ENCODE measurements around the gene ATP6V1B1. TPM values are rescaled to one million over a fixed set of nuclear protein-coding genes. Genes with fewer than 3 reads are reported as not detected.
A peak's percentile ranks its signal among the peaks of the same experiment; 100 is the strongest.

The ATP6V1B1 gene
- total RNA-seq, 8 experiments from 2014 or later: 0.31 to 6.1 (median 2.1) TPM

DNA sequence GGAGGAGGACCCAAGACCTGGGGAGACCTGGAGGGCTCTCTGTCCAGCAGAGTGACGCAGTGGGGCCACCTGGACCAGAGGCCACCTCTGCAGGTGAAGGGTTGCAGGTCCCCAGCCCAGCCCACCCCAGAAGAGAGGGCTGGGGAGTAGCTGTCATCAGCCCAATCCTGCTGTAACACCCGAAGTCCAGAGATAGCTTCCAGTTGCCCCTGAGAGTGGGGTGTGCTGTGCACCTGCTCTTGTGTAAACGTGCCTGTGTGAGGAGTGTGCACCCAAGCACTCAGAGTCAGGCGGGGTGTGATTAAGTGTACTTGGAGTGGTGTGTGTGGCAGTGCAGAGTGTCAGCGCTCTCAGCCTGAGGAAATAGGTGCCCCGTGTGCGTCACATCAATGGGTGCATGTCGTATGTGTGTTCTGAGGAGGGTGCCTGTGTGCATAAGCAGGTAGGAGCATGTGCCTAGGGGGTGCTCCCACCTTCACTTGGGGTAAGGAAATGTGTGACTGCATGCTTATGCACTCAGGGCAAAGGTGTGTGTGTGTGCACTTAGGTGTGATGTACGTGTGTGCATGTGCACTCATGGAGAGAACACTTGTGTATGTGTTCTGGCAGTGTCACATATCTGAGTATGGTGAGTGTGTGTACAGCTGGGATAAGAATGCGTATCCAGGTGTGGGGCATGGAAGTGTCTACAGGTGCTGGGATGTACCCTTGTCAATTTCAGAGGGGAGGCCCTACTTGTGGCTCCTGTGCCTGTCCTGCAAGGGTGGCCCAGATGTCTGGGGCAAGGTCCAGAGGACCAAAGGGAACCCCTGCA is 672 bp downstream of the ATP6V1B1 start:
- peak overlapping the region in 1 of 2 donors; percentile 23 for H3K27ac ChIP-seq
- peak overlapping the region in 1 of 5 donors; percentile 11 for H3K4me3 ChIP-seq
- in situ Hi-C loops (cut with MboI; ENCODE audit: low pct_unique_long_range_greater_than_20kb in 2 of 9, low sequenced_read_pairs in 9 of 9, unreplicated experiment in 9 of 9): loop anchor here in 1 of 9 experiments (25.0 kb wide), 1 partner anchor 149 kb away; the partner anchor contains the start of gene FIGLA
- peak in 3 of 8 experiments; percentile 1 to 5 (median 2) for ATAC-seq (replicated peaks in 6 of 8)
- H3K4me1 ChIP-seq (replicated peaks in 1 of 2): peaks cover 40 to 53% of the 10 kb centered on the region in 2 donors
- 57 to 100% (median 83%) methylated on average over 1 to 5 of the region's 10 CpGs; no CpG with 5 or more reads in 5 of the 10 experiments for WGBS, 10 experiments

DNA sequence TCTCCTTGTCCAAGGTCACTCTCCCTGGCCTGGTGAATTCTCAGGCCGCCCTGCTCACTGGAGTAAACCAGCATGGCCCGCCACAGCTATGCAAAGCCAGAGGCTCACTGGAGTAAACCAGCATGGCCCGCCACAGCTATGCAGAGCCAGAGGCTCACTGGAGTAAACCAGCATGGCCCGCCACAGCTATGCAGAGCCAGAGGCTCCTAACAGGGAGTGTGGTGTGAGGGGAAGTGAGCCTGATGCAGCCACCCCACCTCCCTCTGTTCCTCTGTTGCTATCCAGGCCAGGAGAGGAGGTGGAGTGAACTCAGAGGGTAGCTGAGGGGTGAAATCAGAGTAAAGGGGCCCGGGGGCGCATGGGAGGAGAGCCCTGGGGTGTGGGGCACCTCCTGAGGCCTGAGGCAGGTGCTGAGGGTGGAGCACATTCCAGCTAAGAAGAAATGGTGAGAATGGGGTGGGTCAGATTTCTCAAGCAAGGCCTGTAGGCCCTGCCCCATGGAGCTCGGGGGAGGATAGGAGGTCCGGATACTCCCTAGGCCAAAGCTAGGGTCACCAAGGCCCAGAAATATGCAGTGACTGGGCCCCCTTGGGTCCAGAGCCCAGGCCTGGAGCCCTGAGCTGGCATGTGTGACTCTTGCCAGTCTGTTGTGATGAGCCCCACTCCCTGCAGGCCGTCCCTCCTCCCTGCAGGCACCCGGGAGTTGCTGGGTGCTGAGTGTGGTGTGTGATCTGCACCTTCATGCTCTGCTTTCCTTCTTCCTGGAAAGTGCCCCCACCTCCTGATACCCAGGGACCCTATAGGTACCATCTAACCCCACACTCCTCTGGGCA is 1.5 kb downstream of the ATP6V1B1 start:
- in situ Hi-C loops (cut with MboI; ENCODE audit: low pct_unique_long_range_greater_than_20kb in 2 of 9, low sequenced_read_pairs in 9 of 9, unreplicated experiment in 9 of 9): loop anchor here in 1 of 9 experiments (25.0 kb wide), 1 partner anchor 150 kb away; the partner anchor contains the start of gene FIGLA
- H3K4me1 ChIP-seq (replicated peaks in 1 of 2): peaks cover 40 to 53% of the 10 kb centered on the region in 2 donors
- WGBS, 10 experiments: 20 to 90% (median 85%) methylated on average over 1 to 4 of the region's 10 CpGs; no CpG with 5 or more reads in 7 of the 10 experiments
- H3K27ac ChIP-seq: peak overlapping the region in 1 of 2 donors; percentile 17
- H3K4me3 ChIP-seq: no peak overlapping the region
- ATAC-seq (replicated peaks in 6 of 8): peak; percentile 54 to 82 (median 72)

DNA sequence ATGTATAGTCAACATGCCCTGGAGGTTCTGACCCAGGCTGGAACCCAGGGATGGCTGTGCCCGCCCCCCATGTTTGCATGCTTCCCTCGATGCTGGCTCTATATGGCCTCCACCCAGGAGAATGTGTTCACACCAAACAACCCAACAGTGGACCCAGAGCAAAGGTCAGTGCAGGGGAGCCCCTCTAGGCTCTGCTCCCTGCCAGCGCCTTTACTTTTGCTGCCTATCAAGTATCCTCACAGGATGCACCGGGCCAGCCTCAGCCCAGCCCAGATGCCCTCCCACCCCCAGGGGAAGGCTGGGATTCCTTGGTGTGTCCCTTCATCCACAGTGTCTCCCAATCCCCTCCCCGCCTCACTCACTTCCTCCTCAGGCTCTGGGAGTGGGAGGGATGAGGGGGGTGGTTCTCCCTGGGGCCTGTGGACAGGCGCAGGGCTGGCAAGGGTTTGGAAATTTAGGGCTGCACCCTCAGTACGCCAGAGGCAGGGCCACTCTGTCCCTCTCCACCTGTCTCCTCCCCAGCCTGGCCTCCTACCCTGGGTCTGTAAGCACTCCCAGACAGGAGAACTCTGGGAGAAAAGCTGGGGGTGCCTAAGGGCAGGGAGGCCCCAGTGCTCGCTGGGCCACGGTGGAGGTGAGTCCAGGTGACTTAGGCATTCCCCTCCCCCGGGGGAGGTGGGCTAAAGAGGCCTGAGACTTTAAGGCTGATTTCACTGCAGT is 2.3 kb downstream of the ATP6V1B1 start:
- Histone ChIP-seq H3K4me1 (replicated peaks in 1 of 2) (peaks cover 41 to 59% of the 10 kb centered on the region in 2 donors), H3K4me3 (no peak overlapping the region), H3K27ac (no peak overlapping the region)
- WGBS, 10 experiments: 0 to 60% (median 38%) methylated on average over 1 to 2 of the region's 10 CpGs; no CpG with 5 or more reads in 4 of the 10 experiments
- peak in 3 of 8 experiments; percentile 4 to 46 (median 14) for ATAC-seq (replicated peaks in 6 of 8)
- in situ Hi-C loops (cut with MboI; ENCODE audit: low pct_unique_long_range_greater_than_20kb in 2 of 9, low sequenced_read_pairs in 9 of 9, unreplicated experiment in 9 of 9): loop anchor here in 1 of 9 experiments (25.0 kb wide), 1 partner anchor 151 kb away; the partner anchor contains the start of gene FIGLA

DNA sequence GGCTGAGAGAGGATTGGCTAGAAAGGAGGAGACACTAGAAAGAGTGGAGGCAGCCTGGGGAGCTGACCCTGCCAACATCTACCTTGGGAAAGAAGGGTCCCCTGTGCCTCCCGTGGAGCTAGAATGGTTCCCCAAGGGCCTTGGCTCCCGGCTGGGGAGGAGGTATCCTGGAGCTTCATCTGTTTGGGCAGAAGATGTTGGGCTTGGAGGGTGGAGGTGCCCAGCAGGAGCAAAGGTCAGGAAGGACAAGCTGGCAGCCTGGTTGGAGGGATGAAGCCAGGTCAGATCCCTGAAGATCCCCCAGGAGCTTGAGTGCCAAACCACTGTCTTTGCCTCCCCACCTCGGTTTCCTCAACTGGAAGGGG is 2.9 kb downstream of the ATP6V1B1 start:
- in situ Hi-C loops (cut with MboI; ENCODE audit: low pct_unique_long_range_greater_than_20kb in 2 of 9, low sequenced_read_pairs in 9 of 9, unreplicated experiment in 9 of 9): loop anchor here in 1 of 9 experiments (25.0 kb wide), 1 partner anchor 151 kb away; the partner anchor contains the start of gene FIGLA
- WGBS, 10 experiments: 25 to 80% (median 60%) methylated on average over 1 to 2 of the region's 3 CpGs; no CpG with 5 or more reads in 7 of the 10 experiments
- Histone ChIP-seq H3K27ac (no peak overlapping the region), H3K4me1 (replicated peaks in 1 of 2) (peaks cover 46 to 64% of the 10 kb centered on the region in 2 donors), H3K4me3 (no peak overlapping the region)
- no peak for ATAC-seq (replicated peaks in 6 of 8)

DNA sequence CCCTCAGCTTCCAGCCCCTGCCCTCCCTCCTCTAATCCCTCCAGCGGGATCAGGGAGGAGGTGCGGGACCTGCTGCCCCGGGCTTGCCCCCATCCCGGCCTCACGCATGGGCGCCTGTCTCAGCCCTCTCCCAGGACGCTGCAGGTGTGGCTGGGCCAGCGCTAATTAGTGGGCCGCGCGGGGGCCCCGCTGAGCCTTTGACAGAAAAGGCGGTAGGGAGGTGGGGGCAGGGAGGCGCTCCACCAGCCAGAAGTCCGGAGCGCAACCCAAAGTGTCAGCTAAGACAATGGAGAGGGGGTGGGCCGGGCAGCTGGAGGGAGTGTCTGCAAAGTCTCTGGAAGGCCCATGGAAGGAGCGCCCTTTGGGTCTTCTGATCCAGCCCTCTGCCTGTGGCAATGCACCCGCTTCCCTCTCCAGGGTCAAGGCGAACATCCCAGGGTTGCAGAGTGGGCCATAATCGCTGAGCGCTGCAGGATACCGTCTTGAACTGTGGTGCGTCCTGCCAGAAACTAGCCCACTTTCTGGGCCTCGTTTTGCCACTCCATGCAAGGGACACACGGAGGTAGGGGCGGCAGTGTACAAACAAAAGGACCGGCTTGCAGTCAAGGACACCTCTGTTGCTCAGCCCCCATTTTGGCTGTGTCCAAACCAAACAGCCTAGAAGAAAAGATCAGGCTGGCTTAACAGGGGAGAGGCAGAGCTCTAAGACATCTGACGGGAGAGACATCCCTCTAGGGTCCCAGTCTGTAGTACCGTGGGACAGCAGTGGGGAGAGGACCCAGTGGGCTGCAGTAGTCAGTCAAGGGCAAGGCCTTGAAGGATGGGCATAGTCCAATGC is 3.5 kb downstream of the ATP6V1B1 start:
- Histone ChIP-seq H3K27ac (no peak overlapping the region), H3K4me3 (no peak overlapping the region), H3K4me1 (replicated peaks in 1 of 2) (peaks cover 48 to 69% of the 10 kb centered on the region in 2 donors)
- peak in 4 of 8 experiments; percentile 4 to 41 (median 20) for ATAC-seq (replicated peaks in 6 of 8)
- 20 to 50% (median 29%) methylated on average over 1 to 10 of the region's 30 CpGs; no CpG with 5 or more reads in 6 of the 10 experiments for WGBS, 10 experiments
- in situ Hi-C loops (cut with MboI; ENCODE audit: low pct_unique_long_range_greater_than_20kb in 2 of 9, low sequenced_read_pairs in 9 of 9, unreplicated experiment in 9 of 9): loop anchor here in 1 of 9 experiments (25.0 kb wide), 1 partner anchor 152 kb away; the partner anchor contains the start of gene FIGLA

DNA sequence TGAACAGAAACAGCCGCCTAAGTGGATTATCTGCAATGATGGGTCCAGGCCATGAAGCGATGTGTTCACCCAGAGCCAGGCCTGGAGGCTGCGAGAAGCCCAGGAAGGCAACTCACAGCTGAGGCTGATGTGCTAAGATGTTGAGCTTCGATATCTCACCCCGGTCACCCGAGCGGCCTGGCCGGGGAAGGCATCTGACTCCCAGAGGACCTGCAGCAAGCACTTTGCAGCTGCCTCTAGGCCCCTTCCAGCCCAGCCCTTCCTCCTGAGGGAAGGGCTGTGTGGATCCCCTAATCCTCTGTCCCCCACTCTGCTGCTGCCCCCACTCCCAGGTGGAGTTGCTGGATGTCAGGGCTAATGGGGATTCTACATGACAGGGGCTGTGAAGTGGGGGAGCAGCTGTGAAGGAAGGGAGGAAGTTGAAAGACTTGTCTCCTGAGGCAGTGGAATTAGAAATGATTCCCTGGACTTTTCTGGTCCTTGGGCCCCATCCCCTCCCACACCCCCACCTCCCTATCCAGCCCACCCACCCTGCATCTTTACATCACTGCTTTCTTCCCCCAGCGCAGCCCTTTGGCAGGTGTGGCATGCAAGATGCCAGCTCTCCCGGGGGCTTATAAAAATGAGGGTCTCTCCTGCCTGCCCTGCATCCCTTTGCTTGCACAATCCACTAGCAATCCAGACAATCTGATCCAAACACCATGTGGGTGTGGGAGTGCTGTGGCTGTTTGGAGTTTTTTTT is 4.3 kb downstream of the ATP6V1B1 start:
- no peak for ATAC-seq (replicated peaks in 6 of 8)
- WGBS, 10 experiments: 42 to 100% (median 67%) methylated on average over 1 to 4 of the region's 10 CpGs; no CpG with 5 or more reads in 6 of the 10 experiments
- H3K4me3 ChIP-seq: no peak overlapping the region
- H3K27ac ChIP-seq: no peak overlapping the region
- in situ Hi-C loops (cut with MboI; ENCODE audit: low pct_unique_long_range_greater_than_20kb in 2 of 9, low sequenced_read_pairs in 9 of 9, unreplicated experiment in 9 of 9): loop anchor here in 2 of 9 experiments (10.0 to 25.0 kb wide), 3 partner anchors 65 to 153 kb away; partner anchors contain the start of gene FIGLA (in 1 of the 2)
- peaks cover 48 to 69% of the 10 kb centered on the region in 2 donors for H3K4me1 ChIP-seq (replicated peaks in 1 of 2)

DNA sequence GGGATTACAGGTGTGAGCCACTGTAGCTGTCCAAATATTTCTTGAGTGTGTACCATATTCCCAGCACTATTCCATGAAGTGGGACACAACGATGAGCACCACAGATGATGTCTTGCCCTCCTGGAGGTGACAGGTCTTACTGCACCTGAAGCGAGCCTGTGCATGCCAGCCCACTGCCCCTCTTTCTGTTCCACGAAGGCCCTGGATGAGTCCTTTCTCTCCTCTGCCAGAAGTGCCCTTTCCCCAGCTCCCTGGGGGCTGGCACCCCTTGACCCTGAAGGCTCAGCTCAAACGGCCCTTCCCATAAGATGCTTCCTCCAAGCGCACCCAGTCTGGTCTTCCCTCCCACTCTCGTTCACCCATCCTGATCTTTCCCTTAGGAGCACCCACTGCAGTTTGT is 5.5 kb downstream of the ATP6V1B1 start:
- WGBS, 10 experiments: 40 to 100% (median 71%) methylated on average over 1 to 4 of the region's 6 CpGs; no CpG with 5 or more reads in 3 of the 10 experiments
- in situ Hi-C loops (cut with MboI; ENCODE audit: low pct_unique_long_range_greater_than_20kb in 2 of 9, low sequenced_read_pairs in 9 of 9, unreplicated experiment in 9 of 9): loop anchor here in 2 of 9 experiments (10.0 to 25.0 kb wide), 3 partner anchors 66 to 154 kb away; partner anchors contain the start of gene FIGLA (in 1 of the 2)
- H3K27ac ChIP-seq: no peak overlapping the region
- peaks cover 39 to 58% of the 10 kb centered on the region in 2 donors for H3K4me1 ChIP-seq (replicated peaks in 1 of 2)
- no peak overlapping the region for H3K4me3 ChIP-seq
- ATAC-seq (replicated peaks in 6 of 8): no peak

DNA sequence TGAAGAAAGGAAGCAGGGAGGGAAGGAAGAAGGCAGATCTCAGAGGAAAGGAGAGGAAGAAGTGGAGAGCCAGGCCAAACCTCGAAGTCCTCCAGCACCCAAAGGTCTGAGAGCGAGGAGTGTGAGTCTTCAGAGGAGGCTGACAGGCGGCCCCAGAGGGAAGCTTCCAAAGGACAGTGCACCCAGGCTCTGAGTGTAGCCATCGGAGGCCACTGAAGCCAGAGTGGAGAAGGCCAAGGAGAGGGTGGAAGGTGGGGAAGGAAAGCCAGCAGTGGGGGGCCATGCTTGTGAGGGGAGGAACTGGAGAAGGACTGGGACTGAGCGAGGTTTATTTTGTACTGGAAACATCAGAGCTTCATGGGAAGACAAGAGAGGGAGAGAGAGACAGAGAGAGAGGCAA is 6.0 kb downstream of the ATP6V1B1 start:
- 64 to 92% (median 80%) methylated on average over 1 to 3 of the region's 5 CpGs; no CpG with 5 or more reads in 5 of the 10 experiments for WGBS, 10 experiments
- in situ Hi-C loops (cut with MboI; ENCODE audit: low pct_unique_long_range_greater_than_20kb in 2 of 9, low sequenced_read_pairs in 9 of 9, unreplicated experiment in 9 of 9): loop anchor here in 2 of 9 experiments (10.0 to 25.0 kb wide), 3 partner anchors 67 to 154 kb away; partner anchors contain the start of gene FIGLA (in 1 of the 2)
- ATAC-seq (replicated peaks in 6 of 8): no peak
- no peak overlapping the region for H3K27ac ChIP-seq
- H3K4me3 ChIP-seq: no peak overlapping the region
- peaks cover 34 to 53% of the 10 kb centered on the region in 2 donors for H3K4me1 ChIP-seq (replicated peaks in 1 of 2)

DNA sequence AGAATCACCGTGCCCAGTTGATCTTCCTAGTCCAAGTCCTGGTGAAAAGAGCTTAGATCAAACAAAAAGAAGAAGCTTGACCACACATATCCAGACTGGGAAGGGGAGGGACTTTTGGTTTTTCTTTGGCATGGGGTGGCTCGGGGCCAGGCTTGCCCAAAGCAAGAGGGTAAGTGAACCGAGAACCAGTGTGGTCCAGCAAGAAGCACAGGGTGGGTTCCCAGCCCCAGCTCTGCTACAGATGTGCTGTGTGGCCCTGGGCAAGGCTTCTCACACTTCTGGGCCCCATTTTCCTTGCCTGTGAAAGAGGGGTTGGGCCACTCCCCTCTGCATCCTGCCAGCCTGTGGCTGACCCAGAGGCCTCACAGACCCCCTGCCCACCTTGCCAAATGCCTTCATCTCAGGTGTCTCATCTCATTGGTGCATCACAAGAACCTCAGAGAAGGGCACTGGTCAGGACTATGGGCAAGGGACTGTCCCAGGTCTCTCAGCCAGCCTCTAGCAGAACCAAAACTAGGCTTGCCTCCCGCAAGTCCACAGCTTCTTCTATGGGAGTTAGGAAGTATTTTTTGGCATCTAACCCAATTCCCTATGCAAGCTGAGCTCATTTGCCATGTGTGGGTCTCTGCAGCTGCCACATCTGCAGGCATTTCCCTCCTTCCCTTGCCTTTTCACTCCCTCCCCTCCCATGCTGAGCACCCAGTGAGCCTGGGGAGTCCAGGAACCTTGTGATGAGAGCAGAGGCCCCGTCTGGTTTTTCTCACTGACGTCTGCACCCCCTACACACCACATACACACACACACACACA is 6.9 kb downstream of the ATP6V1B1 start:
- peaks cover 27 to 44% of the 10 kb centered on the region in 2 donors for H3K4me1 ChIP-seq (replicated peaks in 1 of 2)
- WGBS, 10 experiments: 0 to 100% (median 66%) methylated on average over 1 to 4 of the region's 6 CpGs; no CpG with 5 or more reads in 1 of the 10 experiments
- in situ Hi-C loops (cut with MboI; ENCODE audit: low pct_unique_long_range_greater_than_20kb in 2 of 9, low sequenced_read_pairs in 9 of 9, unreplicated experiment in 9 of 9): loop anchor here in 2 of 9 experiments (10.0 to 25.0 kb wide), 3 partner anchors 68 to 155 kb away; partner anchors contain the start of gene FIGLA (in 1 of the 2)
- peak in 4 of 8 experiments; percentile 20 to 40 (median 36) for ATAC-seq (replicated peaks in 6 of 8)
- H3K4me3 ChIP-seq: no peak overlapping the region
- H3K27ac ChIP-seq: no peak overlapping the region
